GM12892 (cell line): ENCODE measurements around the gene TYW1.

Experiments
- POLR2A ChIP-seq: IDR thresholded peaks from 2 replicates; pipeline ENCODE4 v1.6.1; 2011; ENCODE audit warnings: low read depth, low read length, control low read depth
- POLR2AphosphoS5 ChIP-seq: IDR thresholded peaks from 2 replicates; pipeline ENCODE4 v1.6.1; 2011; ENCODE audit warnings: low read depth, low read length, control low read depth

DNA sequence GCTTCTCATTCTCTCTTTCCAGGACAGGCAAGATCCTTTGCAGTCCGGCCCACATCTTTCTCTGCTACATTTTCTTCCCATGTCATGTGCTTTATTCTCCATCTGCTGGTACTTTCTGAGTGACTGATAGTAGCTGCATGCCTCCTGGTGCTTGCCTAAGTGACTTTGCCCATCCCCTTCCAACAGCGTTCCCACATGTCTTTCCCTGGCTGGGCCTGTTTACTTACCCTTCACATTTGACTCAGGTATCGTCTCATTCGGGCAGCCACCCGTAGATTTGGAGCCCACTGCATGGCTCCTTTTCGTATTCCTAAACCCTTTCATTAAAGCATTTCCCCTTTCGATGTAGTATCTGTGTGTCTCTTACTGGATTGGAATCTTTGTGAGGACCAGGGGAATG is 24.6 kb downstream of the TYW1 start:
- no peak for TF ChIP-seq POLR2A
- no peak for TF ChIP-seq POLR2AphosphoS5
